BE2C (cell line): ENCODE data around the gene FBLN1.

Experiments
- DNase-seq: peaks from one replicate; pipeline ENCODE4 v3.0.0-alpha.2; 2020
- H3K27me3 ChIP-seq: fragments of 250-450 bp; sonication (Bioruptor Pico); 2 replicates; pipeline ENCODE4 v1.5.1; 2020; ENCODE audit warnings: mild to moderate bottlenecking
- H3K36me3 ChIP-seq: fragments of 250-450 bp; sonication (Bioruptor Pico); 2 replicates; pipeline ENCODE4 v1.5.1; 2020; ENCODE audit warnings: mild to moderate bottlenecking
- H3K4me1 ChIP-seq: fragments of 250-450 bp; sonication (Bioruptor Pico); 2 replicates; pipeline ENCODE4 v1.5.1; 2020
- H3K4me3 ChIP-seq: 2 replicates; pipeline ENCODE4 v1.5.1; 2011; ENCODE audit warnings: low read depth, low read length
- H3K9me3 ChIP-seq: fragments of 250-450 bp; sonication (Bioruptor Pico); 2 replicates; pipeline ENCODE4 v1.5.1; 2020
- TF ChIP-seq, protein P1 (sequence below): IDR thresholded peaks from 2 replicates; pipeline ENCODE4 v1.5.1; 2012; ENCODE audit warnings: mild to moderate bottlenecking, low read depth, low read length

Gene FBLN1

DNA sequence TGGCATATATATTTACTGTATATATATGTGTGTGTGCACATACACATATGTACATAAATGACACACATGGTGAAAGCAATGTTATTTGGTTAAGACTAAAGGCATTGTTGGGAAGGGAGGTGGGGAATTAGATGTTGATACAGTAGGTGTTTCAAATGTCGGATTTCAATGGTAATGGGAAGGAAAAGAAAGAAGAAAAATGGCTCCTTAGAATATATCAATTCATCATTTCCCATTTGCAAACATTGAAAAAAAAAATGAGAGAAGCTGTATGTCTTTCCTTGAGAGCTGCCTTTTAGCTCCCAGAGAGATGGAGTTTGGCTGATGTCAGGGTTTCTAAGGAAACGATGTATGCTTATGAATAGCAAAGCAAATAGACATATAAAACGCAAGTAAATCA is 135.5 kb downstream of the FBLN1 start:
- DNase-seq = no peak
- Histone ChIP-seq H3K27me3 (no peaks in the 10 kb centered on the region), H3K9me3 (no peaks in the 10 kb centered on the region), H3K4me1 (peaks cover 3% of the 10 kb centered on the region; the same call in 1 of the 2 replicates), H3K36me3 (no peaks in the 10 kb centered on the region), H3K4me3 (no peak overlapping the region)
- TF ChIP-seq, protein P1, sequence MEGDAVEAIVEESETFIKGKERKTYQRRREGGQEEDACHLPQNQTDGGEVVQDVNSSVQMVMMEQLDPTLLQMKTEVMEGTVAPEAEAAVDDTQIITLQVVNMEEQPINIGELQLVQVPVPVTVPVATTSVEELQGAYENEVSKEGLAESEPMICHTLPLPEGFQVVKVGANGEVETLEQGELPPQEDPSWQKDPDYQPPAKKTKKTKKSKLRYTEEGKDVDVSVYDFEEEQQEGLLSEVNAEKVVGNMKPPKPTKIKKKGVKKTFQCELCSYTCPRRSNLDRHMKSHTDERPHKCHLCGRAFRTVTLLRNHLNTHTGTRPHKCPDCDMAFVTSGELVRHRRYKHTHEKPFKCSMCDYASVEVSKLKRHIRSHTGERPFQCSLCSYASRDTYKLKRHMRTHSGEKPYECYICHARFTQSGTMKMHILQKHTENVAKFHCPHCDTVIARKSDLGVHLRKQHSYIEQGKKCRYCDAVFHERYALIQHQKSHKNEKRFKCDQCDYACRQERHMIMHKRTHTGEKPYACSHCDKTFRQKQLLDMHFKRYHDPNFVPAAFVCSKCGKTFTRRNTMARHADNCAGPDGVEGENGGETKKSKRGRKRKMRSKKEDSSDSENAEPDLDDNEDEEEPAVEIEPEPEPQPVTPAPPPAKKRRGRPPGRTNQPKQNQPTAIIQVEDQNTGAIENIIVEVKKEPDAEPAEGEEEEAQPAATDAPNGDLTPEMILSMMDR = no peak

DNA sequence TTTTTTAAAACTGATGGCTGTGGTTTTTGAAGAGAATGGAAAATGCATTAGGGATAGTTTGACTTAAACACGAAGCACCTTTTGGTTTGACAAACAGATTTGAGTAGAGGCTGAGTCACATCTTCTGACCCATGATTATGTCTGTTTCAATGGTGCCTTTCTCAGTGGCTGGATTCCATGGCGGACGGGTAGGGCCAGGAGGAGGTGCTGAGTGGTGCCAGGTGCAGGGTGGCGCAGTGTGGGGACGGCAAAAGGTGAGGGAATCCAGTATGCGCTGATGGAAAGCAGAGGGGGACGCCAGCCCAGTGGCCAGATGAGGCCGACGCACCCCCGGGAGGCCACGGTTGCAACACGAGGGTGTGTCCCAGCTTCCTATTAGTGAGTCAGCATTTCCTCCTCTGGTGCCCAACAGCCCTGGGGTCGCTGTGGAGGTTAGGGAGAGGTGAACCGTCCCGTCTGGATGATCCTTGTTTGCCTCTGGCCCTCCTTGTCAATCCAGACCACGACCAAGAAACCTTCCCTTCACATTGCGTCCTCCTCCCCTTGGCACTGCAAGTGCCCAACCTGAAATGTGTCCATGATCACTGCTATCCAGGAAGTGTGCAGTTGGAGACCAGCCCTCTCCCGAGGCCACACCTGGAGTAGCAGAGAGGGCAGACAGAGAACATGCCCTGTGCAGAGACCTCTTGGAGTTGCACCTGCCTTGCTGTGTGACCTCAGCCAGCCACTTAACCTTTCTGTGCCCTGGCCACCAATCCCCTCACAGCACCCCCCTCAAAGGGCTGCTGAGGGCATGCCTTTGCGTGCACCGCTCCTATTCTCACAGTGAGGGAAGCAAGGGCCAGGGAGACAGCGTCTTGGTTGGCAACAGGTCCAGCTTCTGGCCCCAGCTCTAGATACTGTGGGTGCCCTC is 136.4 kb downstream of the FBLN1 start:
- H3K36me3 ChIP-seq = no peaks in the 10 kb centered on the region
- H3K4me1 ChIP-seq = peaks cover 3% of the 10 kb centered on the region; the same call in 1 of the 2 replicates
- no peak overlapping the region for H3K4me3 ChIP-seq
- no peaks in the 10 kb centered on the region for H3K9me3 ChIP-seq
- TF ChIP-seq, protein P1 = no peak
- H3K27me3 ChIP-seq = no peaks in the 10 kb centered on the region
- DNase-seq = no peak

DNA sequence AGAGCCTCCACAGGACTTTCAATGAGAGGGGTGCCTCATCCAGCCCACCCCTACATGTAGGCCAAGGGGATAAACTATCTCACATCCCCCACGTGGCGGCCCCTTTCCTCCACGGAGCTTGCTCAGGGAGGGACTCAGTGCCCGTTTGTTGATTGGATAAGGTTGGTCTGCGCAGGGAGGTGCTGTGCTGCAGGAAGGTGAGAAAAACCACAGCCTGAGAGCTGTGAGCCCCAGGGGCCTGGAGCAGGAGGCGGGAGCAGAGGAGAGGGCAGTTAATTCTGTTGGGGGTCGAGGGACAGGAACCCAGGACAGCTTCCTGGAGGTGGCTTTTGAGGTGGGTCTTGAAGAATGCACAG is 137.0 kb downstream of the FBLN1 start:
- TF ChIP-seq, protein P1 = no peak
- H3K27me3 ChIP-seq = no peaks in the 10 kb centered on the region
- H3K4me1 ChIP-seq = peaks cover 3% of the 10 kb centered on the region; the same call in 1 of the 2 replicates
- no peaks in the 10 kb centered on the region for H3K36me3 ChIP-seq
- no peak for DNase-seq
- H3K4me3 ChIP-seq = no peak overlapping the region
- H3K9me3 ChIP-seq = no peaks in the 10 kb centered on the region

DNA sequence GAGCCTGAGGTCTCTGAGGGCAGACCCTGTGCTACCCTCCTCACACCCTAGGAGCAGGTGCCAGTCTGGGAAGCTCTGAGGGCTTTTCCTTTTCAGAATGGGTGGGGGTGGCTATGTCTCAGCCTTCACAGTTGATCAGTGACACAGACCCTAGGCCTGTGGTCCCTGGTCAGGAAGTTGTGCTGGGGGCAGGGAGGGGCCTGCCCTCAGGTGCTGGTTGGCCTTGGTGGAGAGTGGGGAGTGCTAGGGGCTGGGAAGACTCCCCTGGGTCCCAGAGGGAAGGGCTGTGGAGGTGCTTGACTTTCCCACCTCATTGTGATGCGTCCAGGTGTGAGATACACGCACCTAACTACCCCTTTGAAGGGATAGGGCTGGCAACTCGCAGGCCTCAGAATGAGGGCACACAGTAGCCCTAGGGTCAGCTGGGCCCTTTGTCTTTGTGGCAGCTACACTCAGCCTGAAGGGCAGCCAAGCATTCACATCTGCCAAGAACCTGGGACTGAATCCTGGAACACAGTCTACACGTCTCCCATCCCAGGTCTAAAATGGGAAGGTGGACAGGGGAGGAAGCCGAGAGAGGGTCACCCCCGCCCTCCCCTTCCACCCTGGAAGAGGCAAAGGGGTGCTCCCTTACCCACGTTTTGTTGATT is 137.7 kb downstream of the FBLN1 start:
- Histone ChIP-seq H3K36me3 (no peaks in the 10 kb centered on the region), H3K27me3 (no peaks in the 10 kb centered on the region), H3K4me1 (peaks cover 3% of the 10 kb centered on the region; the same call in 1 of the 2 replicates), H3K4me3 (no peak overlapping the region), H3K9me3 (no peaks in the 10 kb centered on the region)
- no peak for DNase-seq
- TF ChIP-seq, protein P1 = no peak

DNA sequence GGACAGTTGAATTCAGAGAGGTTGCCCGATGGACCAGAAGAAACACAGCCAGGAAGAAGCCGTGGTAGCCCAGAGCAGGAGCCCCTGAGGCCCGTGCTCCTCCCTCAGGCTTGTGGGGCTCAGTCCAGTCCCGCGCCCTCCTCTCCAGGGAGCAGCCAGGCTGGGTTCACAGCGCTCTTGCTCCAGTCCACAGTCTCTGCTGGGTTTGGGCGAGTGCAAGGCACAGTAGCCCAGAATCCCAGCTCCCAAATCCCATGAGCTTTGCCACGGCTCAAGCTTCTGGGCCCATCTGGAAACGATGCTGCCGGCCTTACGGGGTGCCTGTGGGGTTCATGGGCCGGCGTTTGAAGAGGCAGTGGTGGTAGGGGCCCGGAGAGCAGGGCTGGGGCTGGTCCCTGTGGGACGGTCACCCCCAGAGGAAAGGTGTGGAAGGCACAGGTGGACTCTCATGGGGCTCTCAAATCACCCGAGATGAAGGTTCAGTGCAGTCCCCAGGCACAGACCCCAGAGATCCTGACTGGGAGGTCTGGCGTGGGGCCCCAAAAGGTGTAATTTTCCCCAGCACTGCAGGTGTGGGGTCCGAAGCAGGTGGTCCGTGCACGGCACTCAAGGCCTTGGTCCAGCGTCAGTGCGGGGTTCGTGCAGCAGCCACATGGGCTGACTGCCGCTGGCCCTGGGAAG is 138.4 kb downstream of the FBLN1 start:
- no peaks in the 10 kb centered on the region for H3K27me3 ChIP-seq
- no peaks in the 10 kb centered on the region for H3K36me3 ChIP-seq
- no peaks in the 10 kb centered on the region for H3K9me3 ChIP-seq
- DNase-seq = no peak
- peaks cover 3% of the 10 kb centered on the region; the same call in 1 of the 2 replicates for H3K4me1 ChIP-seq
- TF ChIP-seq, protein P1 = no peak
- no peak overlapping the region for H3K4me3 ChIP-seq
